Mesenchymal stem cell (in vitro differentiated cells and primary cell): ENCODE results near the gene NCS1.

Experiments used
- DNase-seq: peaks from one replicate; pipeline ENCODE4 v3.0.0-alpha.2; 2013
- H2AFZ ChIP-seq: one replicate; pipeline ENCODE4 v1.6.1; 2013; ENCODE audit warnings: low read depth, mild to moderate bottlenecking, control low read depth, inconsistent platforms, low read length, moderate library complexity
- H2AK5ac ChIP-seq: 2 replicates; pipeline ENCODE4 v1.6.1; 2013; ENCODE audit warnings: low read length, moderate library complexity, mild to moderate bottlenecking, inconsistent platforms; ENCODE audit not compliant: severe bottlenecking
- H2BK120ac ChIP-seq: one replicate; pipeline ENCODE4 v1.6.1; 2013; ENCODE audit warnings: low read depth, mild to moderate bottlenecking, inconsistent platforms, low read length, moderate library complexity
- H2BK12ac ChIP-seq, 2 experiments: one replicate each; pipeline ENCODE4 v1.6.1; 2013; ENCODE audit warnings: inconsistent platforms in 2 of 2, low read length in 2 of 2, mild to moderate bottlenecking in 2 of 2, moderate library complexity in 2 of 2, control low read depth in 1 of 2
- H2BK15ac ChIP-seq: one replicate; pipeline ENCODE4 v1.6.1; 2013; ENCODE audit warnings: mild to moderate bottlenecking, low read depth, inconsistent platforms; ENCODE audit not compliant: poor library complexity, severe bottlenecking
- H2BK5ac ChIP-seq: 2 replicates; pipeline ENCODE4 v1.6.1; 2013; ENCODE audit warnings: low read depth, mild to moderate bottlenecking, low read length, control low read depth, inconsistent platforms; ENCODE audit not compliant: poor library complexity, severe bottlenecking
- H3K14ac ChIP-seq, 2 experiments: one replicate each; pipeline ENCODE4 v1.6.1; 2013; ENCODE audit warnings: inconsistent platforms in 2 of 2, low read length in 2 of 2, control low read depth in 1 of 2, mild to moderate bottlenecking in 1 of 2, moderate library complexity in 1 of 2
- H3K18ac ChIP-seq, 2 experiments: one replicate each; pipeline ENCODE4 v1.6.1; 2013; ENCODE audit warnings: inconsistent platforms in 2 of 2, low read length in 2 of 2, control low read depth in 1 of 2, low read depth in 1 of 2, mild to moderate bottlenecking in 1 of 2
- H3K23ac ChIP-seq, 2 experiments: one replicate each; pipeline ENCODE4 v1.6.1; 2013; ENCODE audit warnings: inconsistent platforms in 2 of 2, low read length in 2 of 2, mild to moderate bottlenecking in 2 of 2, moderate library complexity in 2 of 2, control low read depth in 1 of 2
- H3K27ac ChIP-seq: 2 replicates; pipeline ENCODE4 v1.5.1; 2013; ENCODE audit warnings: mild to moderate bottlenecking, moderate library complexity, low read length, control low read depth, inconsistent platforms; ENCODE audit not compliant: poor library complexity, severe bottlenecking
- H3K27me3 ChIP-seq, 2 experiments: 2 replicates each; pipeline versions ENCODE4 v1.6.1 to v1.7.0; 2013; ENCODE audit warnings: low read length in 2 of 2, mild to moderate bottlenecking in 2 of 2, moderate library complexity in 2 of 2, control low read depth in 1 of 2, inconsistent platforms in 1 of 2; ENCODE audit not compliant: control insufficient read depth in 1 of 2, insufficient read depth in 1 of 2
- H3K36me3 ChIP-seq, 2 experiments: 2 replicates each; pipeline versions ENCODE4 v1.6.1 to v1.7.0; 2013; ENCODE audit warnings: low read length in 2 of 2, control low read depth in 1 of 2, inconsistent platforms in 1 of 2, low read depth in 1 of 2, mild to moderate bottlenecking in 1 of 2; ENCODE audit not compliant: insufficient read depth in 2 of 2, control insufficient read depth in 1 of 2
- H3K4ac ChIP-seq, 2 experiments: one replicate each; pipeline ENCODE4 v1.6.1; 2013; ENCODE audit warnings: inconsistent platforms in 2 of 2, low read length in 2 of 2, mild to moderate bottlenecking in 2 of 2, moderate library complexity in 2 of 2, control low read depth in 1 of 2, low read depth in 1 of 2
- H3K4me1 ChIP-seq: 2 replicates; pipeline ENCODE4 v1.6.1; 2013; ENCODE audit warnings: low read depth, low read length, control low read depth; ENCODE audit not compliant: control insufficient read depth, insufficient read depth
- H3K4me2 ChIP-seq: 2 replicates; pipeline ENCODE4 v1.6.1; 2013; ENCODE audit warnings: low read length, mild to moderate bottlenecking, inconsistent platforms; ENCODE audit not compliant: poor library complexity, severe bottlenecking
- H3K4me3 ChIP-seq, 2 experiments: 2 replicates each; pipeline versions ENCODE4 v1.5.1 to v1.7.0; 2013; ENCODE audit warnings: low read length in 2 of 2, mild to moderate bottlenecking in 2 of 2, control low read depth in 1 of 2, low read depth in 1 of 2; ENCODE audit not compliant: insufficient read depth in 1 of 2
- H3K79me1 ChIP-seq: replicated peaks from 2 replicates; pipeline ENCODE4 v1.6.1; 2013; ENCODE audit warnings: mild to moderate bottlenecking, control low read depth, low read length, inconsistent platforms; ENCODE audit not compliant: poor library complexity, severe bottlenecking
- H3K9ac ChIP-seq: 2 replicates; pipeline ENCODE4 v1.7.0; 2013; ENCODE audit warnings: mild to moderate bottlenecking, low read length, moderate library complexity
- H3K9me3 ChIP-seq: 2 replicates; pipeline ENCODE4 v1.7.0; 2013; ENCODE audit warnings: mild to moderate bottlenecking, low read length; ENCODE audit not compliant: control insufficient read depth
- H4K8ac ChIP-seq: one replicate; pipeline ENCODE4 v1.6.1; 2013; ENCODE audit warnings: inconsistent platforms, mild to moderate bottlenecking, low read length, moderate library complexity
- H4K91ac ChIP-seq: one replicate; pipeline ENCODE4 v1.6.1; 2013; ENCODE audit warnings: mild to moderate bottlenecking, low read length, inconsistent platforms
- WGBS: methylation state at CpG from one replicate; pipeline ENCODE4 v1.1.7; 2013; ENCODE audit warnings: mixed read lengths; 5-methylcytosine and 5-hydroxymethylcytosine counted together

The NCS1 gene

GRCh38 chr9:130215341-130216119 lies 43.3 kb downstream of the NCS1 start:
- H3K9me3 ChIP-seq = no peaks in the 10 kb centered on the region
- H2BK15ac ChIP-seq = no peak overlapping the region
- no peaks in the 10 kb centered on the region for H3K27me3 ChIP-seq
- peak overlapping the region in 1 of 2 experiments; percentile 93 for H3K14ac ChIP-seq
- H3K36me3 ChIP-seq = peaks cover 20 to 48% of the 10 kb centered on the region in 2 experiments
- no peak overlapping the region for H3K4me2 ChIP-seq
- H2BK120ac ChIP-seq = peak overlapping the region; percentile 45
- peak overlapping the region; percentile 55 to 83 for H3K4ac ChIP-seq
- H4K8ac ChIP-seq = peak overlapping the region; percentile 14
- H3K9ac ChIP-seq = no peak overlapping the region
- H2BK5ac ChIP-seq = no peak overlapping the region
- peak overlapping the region; percentile 34 to 85 for H3K18ac ChIP-seq
- H3K4me1 ChIP-seq = peaks cover 50% of the 10 kb centered on the region
- H4K91ac ChIP-seq = peak overlapping the region; percentile 81
- H2BK12ac ChIP-seq = peak overlapping the region; percentile 41 to 92
- H3K27ac ChIP-seq = peak overlapping the region; percentile 24
- WGBS = 80% methylated on average over 16 of the region's 16 CpGs
- H2AFZ ChIP-seq = no peak overlapping the region
- peaks cover 42% of the 10 kb centered on the region for H3K79me1 ChIP-seq
- H3K4me3 ChIP-seq = no peak overlapping the region
- peak; percentile 63 for DNase-seq
- no peak overlapping the region for H3K23ac ChIP-seq
- peak overlapping the region; percentile 78 for H2AK5ac ChIP-seq

- Histone ChIP-seq H2BK15ac (no peak overlapping the region), H4K8ac (no peak overlapping the region), H3K18ac (no peak overlapping the region), H3K4me2 (no peak overlapping the region), H3K9me3 (no peaks in the 10 kb centered on the region), H3K27ac (no peak overlapping the region), H3K9ac (no peak overlapping the region), H3K23ac (no peak overlapping the region), H2BK5ac (no peak overlapping the region), H3K27me3 (no peaks in the 10 kb centered on the region), H3K36me3 (peaks cover 16 to 38% of the 10 kb centered on the region in 2 experiments), H3K4me3 (no peak overlapping the region), H2AFZ (no peak overlapping the region), H4K91ac (no peak overlapping the region), H2BK12ac (no peak overlapping the region), H3K79me1 (peaks cover 35% of the 10 kb centered on the region), H3K14ac (no peak overlapping the region), H2BK120ac (no peak overlapping the region), H2AK5ac (no peak overlapping the region), H3K4ac (no peak overlapping the region), H3K4me1 (peaks cover 41% of the 10 kb centered on the region)
- 96% methylated on average over 10 of the region's 10 CpGs for WGBS
- no peak for DNase-seq
Measured at GRCh38 chr9:130217838-130218237, 45.6 kb downstream of the NCS1 start.

GRCh38 chr9:130219661-130220096 lies 47.5 kb downstream of the NCS1 start:
- H2AK5ac ChIP-seq = no peak overlapping the region
- H3K27ac ChIP-seq = no peak overlapping the region
- WGBS = 78% methylated on average over 16 of the region's 16 CpGs
- H3K79me1 ChIP-seq = peaks cover 36% of the 10 kb centered on the region
- H3K18ac ChIP-seq = peak overlapping the region in 1 of 2 experiments; percentile 54
- peak overlapping the region in 1 of 2 experiments; percentile 5 for H3K14ac ChIP-seq
- H3K36me3 ChIP-seq = peaks cover 16 to 42% of the 10 kb centered on the region in 2 experiments
- H3K27me3 ChIP-seq = no peaks in the 10 kb centered on the region
- no peak overlapping the region for H2BK5ac ChIP-seq
- H3K23ac ChIP-seq = peak overlapping the region in 1 of 2 experiments; percentile 47
- peak overlapping the region in 1 of 2 experiments; percentile 75 for H3K4ac ChIP-seq
- no peak overlapping the region for H2BK15ac ChIP-seq
- H2AFZ ChIP-seq = no peak overlapping the region
- no peak overlapping the region for H3K4me2 ChIP-seq
- no peaks in the 10 kb centered on the region for H3K9me3 ChIP-seq
- H2BK12ac ChIP-seq = peak overlapping the region in 1 of 2 experiments; percentile 89
- peak overlapping the region; percentile 71 for H4K8ac ChIP-seq
- H3K4me3 ChIP-seq = no peak overlapping the region
- peak overlapping the region; percentile 81 for H4K91ac ChIP-seq
- peak overlapping the region; percentile 22 for H2BK120ac ChIP-seq
- DNase-seq = no peak
- H3K9ac ChIP-seq = no peak overlapping the region
- peaks cover 29% of the 10 kb centered on the region for H3K4me1 ChIP-seq

- peak overlapping the region; percentile 32 for H3K9ac ChIP-seq
- H3K27me3 ChIP-seq = no peaks in the 10 kb centered on the region
- H3K4me1 ChIP-seq = peaks cover 23% of the 10 kb centered on the region
- H3K9me3 ChIP-seq = no peaks in the 10 kb centered on the region
- no peak overlapping the region for H2BK15ac ChIP-seq
- no peak overlapping the region for H3K14ac ChIP-seq
- peak; percentile 77 for DNase-seq
- no peak overlapping the region for H2AK5ac ChIP-seq
- H2BK5ac ChIP-seq = no peak overlapping the region
- no peak overlapping the region for H3K27ac ChIP-seq
- H3K4me3 ChIP-seq = no peak overlapping the region
- 65% methylated on average over 2 of the region's 9 CpGs for WGBS
- no peak overlapping the region for H3K4me2 ChIP-seq
- peak overlapping the region in 1 of 2 experiments; percentile 17 for H3K18ac ChIP-seq
- peak overlapping the region; percentile 2 for H2BK120ac ChIP-seq
- peaks cover 20 to 49% of the 10 kb centered on the region in 2 experiments for H3K36me3 ChIP-seq
- H2BK12ac ChIP-seq = peak overlapping the region in 1 of 2 experiments; percentile 25
- peak overlapping the region; percentile 1 for H4K91ac ChIP-seq
- no peak overlapping the region for H3K4ac ChIP-seq
- H3K23ac ChIP-seq = no peak overlapping the region
- peaks cover 34% of the 10 kb centered on the region for H3K79me1 ChIP-seq
- H4K8ac ChIP-seq = peak overlapping the region; percentile 16
- no peak overlapping the region for H2AFZ ChIP-seq
Measured at GRCh38 chr9:130220352-130220751, 48.1 kb downstream of the NCS1 start.
